Measurements from ENCODE around the gene CATSPER4. TPM values are rescaled to one million over a fixed set of nuclear protein-coding genes. Genes with fewer than 3 reads are reported as not detected.

Gene CATSPER4
- not detected in 2 replicates for total RNA-seq

DNA sequence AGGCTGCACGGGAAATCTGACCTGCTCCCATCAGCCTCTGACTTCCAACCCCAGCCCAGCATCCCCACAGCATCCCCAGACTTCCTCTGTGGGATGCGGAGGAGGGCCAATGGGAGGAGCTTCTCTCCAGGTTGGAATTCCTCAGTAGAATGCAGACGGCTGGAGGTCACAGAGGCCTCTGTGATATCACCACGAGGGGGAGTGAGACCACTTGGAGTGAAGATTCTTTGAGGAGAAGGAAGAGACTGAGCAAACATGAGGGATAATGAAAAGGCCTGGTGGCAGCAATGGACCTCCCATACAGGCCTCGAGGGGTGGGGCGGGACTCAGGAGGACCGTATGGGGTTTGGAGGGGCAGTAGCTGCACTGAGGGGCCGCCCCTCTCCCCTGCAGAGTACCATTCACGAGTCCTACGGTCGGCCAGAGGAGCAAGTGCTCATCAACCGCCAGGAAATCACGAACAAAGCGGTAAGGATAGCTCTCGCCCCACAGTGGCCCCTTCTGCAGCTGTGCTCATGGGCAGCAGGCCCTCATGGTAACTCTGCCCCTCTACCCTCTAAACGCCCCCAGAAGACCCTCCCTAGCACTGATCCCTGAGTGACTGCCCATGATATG, at the start of gene CATSPER4:
Gene CATSPER4, plus strand, starts transcription at position 230 of the 615 bp plus-strand sequence. Its CDS starts 26 bp downstream, at position 256.

DNA sequence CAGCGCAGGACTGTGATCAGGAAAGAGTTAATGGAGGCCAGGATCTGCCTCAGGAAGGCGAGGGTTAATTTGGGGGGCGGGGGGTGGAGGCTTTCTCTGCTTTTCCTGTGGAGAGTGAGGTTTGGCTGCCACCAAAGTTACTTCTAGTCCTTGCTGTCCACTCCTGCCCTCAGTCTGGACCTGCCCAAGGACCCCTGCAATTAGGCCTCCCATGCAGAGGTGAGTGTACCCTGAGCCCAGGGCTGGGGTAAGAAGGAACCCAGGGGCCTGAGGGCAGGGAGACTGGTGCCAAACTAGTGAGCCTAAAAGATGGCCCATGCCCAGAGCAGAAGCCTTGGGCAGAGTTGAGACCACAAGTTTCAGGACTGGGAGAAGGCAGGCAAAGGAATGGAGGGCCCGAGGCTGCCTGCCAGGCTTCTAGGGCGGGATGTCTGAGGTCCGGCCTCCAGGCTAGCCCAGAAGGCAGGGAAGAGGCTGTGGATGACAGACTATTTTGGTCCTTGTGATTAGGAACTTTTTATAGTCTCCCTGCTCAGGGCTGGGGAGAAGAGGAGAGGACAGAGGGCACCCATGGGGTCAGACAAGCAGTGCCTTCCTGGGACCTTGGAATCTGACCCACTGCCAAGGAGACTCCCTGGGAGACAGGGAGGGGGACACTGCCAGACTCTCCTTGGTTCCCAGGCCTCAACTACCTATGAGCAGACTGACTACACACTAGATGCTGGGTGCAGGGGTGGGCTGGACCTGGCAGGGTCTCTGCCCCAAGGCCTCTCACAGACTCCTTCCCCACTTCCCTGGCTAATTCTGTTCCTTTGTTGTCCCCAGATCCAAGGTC, 31.3 kb upstream of the CATSPER4 start, which contains the start of gene FAM110D:
Gene FAM110D, plus strand, starts transcription at position 172 of the 835 bp plus-strand sequence. CDS start 2,213 bp downstream, outside the sequence.

GRCh38 chr1:26168410-26169197, 21.8 kb upstream of the CATSPER4 start, which contains the start of gene C1orf232:
Gene C1orf232 (minus strand): TSS chr1:26168963. CDS start chr1:26168499, 464 bp downstream.

DNA sequence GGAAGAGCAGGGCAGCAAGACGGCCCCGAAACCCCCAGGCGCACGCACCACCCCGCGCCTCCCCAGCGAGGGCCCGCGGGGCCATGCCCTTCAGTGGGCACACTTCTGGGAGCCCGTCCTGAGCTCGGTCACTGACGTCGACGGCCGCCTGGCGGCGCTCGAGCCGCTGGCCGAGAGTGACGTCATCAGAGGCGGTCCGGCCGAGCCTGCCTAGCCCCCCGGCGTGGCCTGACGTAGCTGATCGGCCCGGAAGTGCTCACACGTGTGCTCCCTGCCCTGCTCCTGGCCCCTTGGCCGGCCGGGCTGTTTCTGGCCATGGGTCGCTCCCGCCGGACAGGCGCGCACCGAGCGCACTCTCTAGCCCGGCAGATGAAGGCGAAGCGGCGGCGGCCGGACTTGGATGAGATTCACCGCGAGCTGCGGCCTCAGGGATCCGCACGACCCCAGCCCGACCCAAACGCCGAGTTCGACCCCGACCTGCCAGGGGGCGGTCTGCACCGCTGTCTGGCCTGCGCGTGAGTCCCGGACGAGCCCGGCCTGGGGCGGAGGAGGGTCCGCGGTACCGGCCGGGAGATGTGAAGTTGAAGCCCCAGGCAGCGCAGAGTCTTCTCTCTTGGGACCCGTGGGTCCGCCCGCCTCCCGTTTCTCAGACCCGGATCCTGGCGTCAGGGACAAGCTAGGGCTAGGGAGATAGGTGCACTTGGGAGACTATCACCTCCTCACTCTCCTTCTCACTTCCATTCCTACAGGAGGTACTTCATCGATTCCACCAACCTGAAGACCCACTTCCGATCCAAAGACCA, 20.5 kb upstream of the CATSPER4 start, which contains the start of gene ZNF593:
Gene ZNF593, plus strand, starts transcription at position 240 of the 803 bp plus-strand sequence. Its CDS starts 76 bp downstream, at position 316.

DNA sequence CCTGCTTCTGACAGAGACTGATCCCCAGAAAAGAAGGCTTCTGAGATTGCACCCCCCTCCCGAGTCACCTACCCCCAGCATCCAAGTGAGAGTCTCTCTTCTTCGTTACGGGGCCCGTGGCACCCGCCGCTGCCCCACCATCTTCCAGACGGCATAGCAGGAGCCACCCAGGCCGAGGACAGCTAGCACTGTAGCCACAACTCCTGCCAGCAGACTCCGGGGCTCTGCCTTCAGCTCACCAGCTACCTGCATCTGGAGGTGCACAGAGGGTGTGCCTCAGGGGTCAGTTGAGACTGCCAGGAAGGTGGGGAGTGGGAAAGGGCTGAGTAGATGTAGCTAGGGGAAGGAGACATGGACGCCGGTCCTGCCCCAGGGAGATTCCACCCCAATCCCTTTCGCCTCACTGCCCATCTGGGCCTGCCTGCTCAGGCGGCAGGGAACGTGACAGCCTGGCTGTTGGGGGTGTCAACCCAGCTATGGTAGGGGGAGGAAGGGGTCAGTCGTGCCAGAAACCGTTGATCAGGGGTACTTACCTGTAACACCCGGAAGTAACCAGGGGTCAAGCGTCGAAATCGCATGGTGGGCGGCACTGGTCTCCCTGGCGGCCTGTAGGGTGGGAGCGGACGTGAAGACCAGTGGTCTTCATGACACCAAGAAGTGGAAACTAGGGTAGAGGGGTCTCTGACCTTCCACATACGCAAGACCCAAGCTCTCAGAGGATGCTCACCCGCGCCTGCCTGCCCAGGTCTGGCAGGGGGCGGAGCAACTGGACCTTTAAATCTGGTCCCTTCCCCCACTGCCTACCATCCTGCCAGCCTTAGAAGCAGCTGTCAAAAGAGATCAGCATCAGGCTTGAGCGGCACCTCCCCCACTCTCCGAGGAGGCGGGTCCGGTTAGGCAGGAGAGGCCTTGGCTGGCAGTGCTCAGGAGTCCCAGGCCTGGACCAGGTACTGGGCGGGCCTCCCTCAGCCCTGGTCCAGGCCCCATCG, 19.0 kb upstream of the CATSPER4 start, which contains the start of gene ZNF593OS:
Gene ZNF593OS, minus strand, starts transcription at position 749 of the 989 bp plus-strand sequence. Its CDS starts 171 bp downstream, at position 578.

GRCh38 chr1:26177182-26177684, 13.2 kb upstream of the CATSPER4 start, which contains the start of gene CNKSR1:
Gene CNKSR1 (plus strand): TSS chr1:26177491. CDS start chr1:26177548, 57 bp downstream.

GRCh38 chr1:26233903-26234643, 43.7 kb downstream of the CATSPER4 start, which contains the start of gene CEP85:
Gene CEP85 (plus strand): TSS chr1:26234200. CDS start chr1:26239784, 5,584 bp downstream.

Other genes with a start within 250 kb of the CATSPER4 start
- 14.2 and 17.9 TPM in 2 replicates for gene PAFAH2, start 192.5 kb upstream of the CATSPER4 start, total RNA-seq
- under 0.01 TPM in 1 of 2 replicates, not detected in the other for gene EXTL1, start 168.8 kb upstream of the CATSPER4 start, total RNA-seq
- gene SLC30A2, start 144.5 kb upstream of the CATSPER4 start, total RNA-seq: 0.48 TPM in 1 of 2 replicates, not detected in the other
- gene TRIM63, start 123.0 kb upstream of the CATSPER4 start, total RNA-seq: not detected in 2 replicates
- 3.6 and 7.9 TPM in 2 replicates for gene PDIK1L, start 78.8 kb upstream of the CATSPER4 start, total RNA-seq
- gene FAM110D, start 31.5 kb upstream of the CATSPER4 start, total RNA-seq: under 0.01 TPM in 1 of 2 replicates, not detected in the other
- not detected in 2 replicates for gene C1orf232, start 21.6 kb upstream of the CATSPER4 start, total RNA-seq
- 40.3 and 59.3 TPM in 2 replicates for gene ZNF593, start 20.7 kb upstream of the CATSPER4 start, total RNA-seq
- not detected in 2 replicates for gene ZNF593OS, start 18.8 kb upstream of the CATSPER4 start, total RNA-seq
- gene CNKSR1, start 13.1 kb upstream of the CATSPER4 start, total RNA-seq: 14.7 and 23.9 TPM in 2 replicates
- 9.9 and 11.7 TPM in 2 replicates for gene CEP85, start 43.6 kb downstream of the CATSPER4 start, total RNA-seq
- gene SH3BGRL3, start 89.5 kb downstream of the CATSPER4 start, total RNA-seq: 15.1 and 27.2 TPM in 2 replicates
- gene UBXN11, start 116.0 kb downstream of the CATSPER4 start, total RNA-seq: 1.2 and 1.9 TPM in 2 replicates
- gene CD52, start 127.4 kb downstream of the CATSPER4 start, total RNA-seq: not detected in 2 replicates
- 36.9 and 51.1 TPM in 2 replicates for gene CRYBG2, start 163.5 kb downstream of the CATSPER4 start, total RNA-seq
- not detected in 2 replicates for gene ZNF683, start 182.1 kb downstream of the CATSPER4 start, total RNA-seq
- gene LIN28A, start 220.2 kb downstream of the CATSPER4 start, total RNA-seq: not detected in 2 replicates
- gene DHDDS, start 241.7 kb downstream of the CATSPER4 start, total RNA-seq: 28.9 and 29.8 TPM in 2 replicates